Gastrocnemius medialis (tissue), 4 donors: ENCODE results near the gene SLC38A4. TPM values are rescaled to one million over a fixed set of nuclear protein-coding genes. Genes with fewer than 3 reads are reported as not detected.

Experiments
- ATAC-seq, 2 donors: fragments of 150-250 bp; one replicate each; pipeline ENCODE4 v1.9.1; 2016
- DNase-seq, 2 donors: peaks; one replicate each; pipeline ENCODE4 v3.0.0-alpha.2; 2019
- H3K27ac ChIP-seq, 4 donors: fragments of 200-600 bp; sonication (generic); 1 replicate in 1 of 4; 2 replicates in 3 of 4; pipeline ENCODE4 v1.5.1; 2016 to 2018; ENCODE audit warnings: mild to moderate bottlenecking in 2 of 4, moderate library complexity in 1 of 4
- H3K27me3 ChIP-seq, 3 donors: fragments of 200-600 bp; sonication (generic) in 2 of 3; 1 replicate in 1 of 3; 2 replicates in 2 of 3; pipeline versions ENCODE4 v1.5.1 to v1.6.0; 2016 to 2019; ENCODE audit warnings: mild to moderate bottlenecking in 1 of 3, moderate library complexity in 1 of 3
- H3K36me3 ChIP-seq, 2 donors: fragments of 200-600 bp; sonication (generic) in 1 of 2; one replicate each; pipeline ENCODE4 v1.5.1; 2017 to 2018
- H3K4me1 ChIP-seq, 2 donors: fragments of 200-600 bp; sonication (generic) in 1 of 2; one replicate each; pipeline ENCODE4 v1.5.1; 2016 to 2017; ENCODE audit warnings: mild to moderate bottlenecking in 2 of 2
- H3K4me3 ChIP-seq, 4 donors: fragments of 200-600 bp; sonication (generic) in 3 of 4; 1 replicate in 1 of 4; 2 replicates in 3 of 4; pipeline ENCODE4 v1.5.1; 2016 to 2019; ENCODE audit warnings: mild to moderate bottlenecking in 2 of 4
- H3K9me3 ChIP-seq, 3 donors: fragments of 200-600 bp; sonication (generic) in 2 of 3; 1 replicate in 1 of 3; 2 replicates in 2 of 3; pipeline ENCODE4 v1.5.1; 2016 to 2019
- POLR2A ChIP-seq, 2 donors: fragments of 450-650 bp; IDR thresholded peaks; one replicate each; pipeline ENCODE4 v1.6.1; 2017; ENCODE audit warnings: antibody characterized with exemption in 2 of 2, mild to moderate bottlenecking in 2 of 2, moderate library complexity in 2 of 2
- in situ Hi-C, 4 donors: fragments of 200-750 bp; cut with MboI; loops; one replicate each; pipeline versions ENCODE4 v1.15.0 to v1.8.0; 2017; ENCODE audit warnings: low sequenced_read_pairs in 4 of 4
- intact Hi-C: fragments of 100-400 bp; cut with DNase I; formaldehyde crosslinking; loops from one replicate; pipeline ENCODE4 v1.15.1; 2023; ENCODE audit warnings: low total_unique reads
- total RNA-seq, 4 donors: library from RNA; depleted of rRNA; stranded (reverse); fragments of >200 nt; gene quantifications; one replicate each; pipeline versions ENCODE4 v1.1.0 to v1.2.3, GENCODE V29; 2016
- TF ChIP-seq, protein P1 (sequence below), 5 experiments: fragments of 450-650 bp in 3 of 5; fragments of 200-600 bp in 2 of 5; sonication (generic) in 2 of 5; IDR thresholded peaks in 4 of 5; conservative IDR thresholded peaks in 1 of 5; 1 replicate in 4 of 5; 2 replicates in 1 of 5; pipeline ENCODE4 v1.5.1; 2016 to 2019; ENCODE audit warnings: antibody characterized with exemption in 5 of 5, mild to moderate bottlenecking in 3 of 5, moderate library complexity in 3 of 5

Gene SLC38A4
- total RNA-seq, 4 donors from 2014 or later, result 14.7 to 46.0 (median 23.0) TPM

DNA sequence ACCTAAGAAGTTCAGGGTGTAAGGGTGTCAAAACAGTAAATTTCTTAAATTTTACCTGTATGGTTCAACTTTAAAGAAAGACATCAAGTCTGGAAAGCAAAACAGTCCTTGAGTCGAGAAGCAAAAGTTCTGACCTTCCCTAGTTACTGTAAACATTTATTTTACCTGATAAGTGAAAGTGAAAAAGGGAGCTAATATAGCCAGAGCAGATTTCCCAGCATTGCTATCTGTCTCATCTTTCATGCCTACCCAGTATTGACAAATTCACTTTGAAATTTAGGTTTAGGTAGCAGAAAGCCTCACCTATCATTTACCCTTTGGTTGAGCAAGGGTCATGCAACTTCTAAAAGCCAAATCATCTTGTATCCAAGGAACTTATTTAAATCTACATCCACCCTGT is 24.5 kb downstream of the SLC38A4 start:
- ATAC-seq (no peak), DNase-seq (no peak)
- peak overlapping the region in 2 of 4 donors; percentile 40 to 42 for H3K4me3 ChIP-seq

DNA sequence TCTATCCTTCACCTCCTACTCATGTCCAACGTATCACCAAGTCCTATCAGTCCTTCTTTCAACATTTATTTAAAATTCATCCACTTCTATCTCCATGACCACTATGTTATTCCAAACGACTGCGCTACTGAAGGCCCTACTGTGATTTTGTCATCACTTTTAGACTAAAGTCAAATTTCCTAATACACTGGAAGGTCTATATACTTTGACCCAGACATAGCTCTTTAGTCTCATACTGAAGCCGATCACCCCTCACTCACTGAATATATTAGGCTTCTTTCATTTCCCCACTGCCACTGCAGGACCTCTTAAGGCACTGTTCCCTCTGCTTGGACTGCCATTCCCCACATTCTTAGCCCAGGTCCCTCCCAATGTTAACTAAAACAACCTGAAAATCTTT is 25.6 kb downstream of the SLC38A4 start:
- no peak for ATAC-seq
- intact Hi-C loops (no loop called here), in situ Hi-C loops (no loop called here)
- H3K4me3 ChIP-seq, result no peak overlapping the region
- H3K27me3 ChIP-seq, result no peaks in the 10 kb centered on the region
- H3K27ac ChIP-seq, result peak overlapping the region in 1 of 4 donors; percentile 9
- no peak for TF ChIP-seq POLR2A (IDR thresholded peaks at IDR 0.05)
- TF ChIP-seq, protein P1, sequence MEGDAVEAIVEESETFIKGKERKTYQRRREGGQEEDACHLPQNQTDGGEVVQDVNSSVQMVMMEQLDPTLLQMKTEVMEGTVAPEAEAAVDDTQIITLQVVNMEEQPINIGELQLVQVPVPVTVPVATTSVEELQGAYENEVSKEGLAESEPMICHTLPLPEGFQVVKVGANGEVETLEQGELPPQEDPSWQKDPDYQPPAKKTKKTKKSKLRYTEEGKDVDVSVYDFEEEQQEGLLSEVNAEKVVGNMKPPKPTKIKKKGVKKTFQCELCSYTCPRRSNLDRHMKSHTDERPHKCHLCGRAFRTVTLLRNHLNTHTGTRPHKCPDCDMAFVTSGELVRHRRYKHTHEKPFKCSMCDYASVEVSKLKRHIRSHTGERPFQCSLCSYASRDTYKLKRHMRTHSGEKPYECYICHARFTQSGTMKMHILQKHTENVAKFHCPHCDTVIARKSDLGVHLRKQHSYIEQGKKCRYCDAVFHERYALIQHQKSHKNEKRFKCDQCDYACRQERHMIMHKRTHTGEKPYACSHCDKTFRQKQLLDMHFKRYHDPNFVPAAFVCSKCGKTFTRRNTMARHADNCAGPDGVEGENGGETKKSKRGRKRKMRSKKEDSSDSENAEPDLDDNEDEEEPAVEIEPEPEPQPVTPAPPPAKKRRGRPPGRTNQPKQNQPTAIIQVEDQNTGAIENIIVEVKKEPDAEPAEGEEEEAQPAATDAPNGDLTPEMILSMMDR (IDR thresholded peaks at IDR 0.05 in 4 of 5, conservative IDR thresholded peaks at IDR 0.05 in 1 of 5), result no peak
- no peaks in the 10 kb centered on the region for H3K9me3 ChIP-seq
- peaks cover 0 to 10% of the 10 kb centered on the region in 2 donors for H3K4me1 ChIP-seq
- DNase-seq, result no peak
- no peaks in the 10 kb centered on the region for H3K36me3 ChIP-seq

More for the DNA sequence above, 24.5 kb downstream of the SLC38A4 start:
- intact Hi-C loops (no loop called here), in situ Hi-C loops (no loop called here)
- Histone ChIP-seq H3K4me1 (peaks cover 0 to 10% of the 10 kb centered on the region in 2 donors), H3K27me3 (no peaks in the 10 kb centered on the region), H3K9me3 (no peaks in the 10 kb centered on the region), H3K27ac (peak overlapping the region in 1 of 4 donors; percentile 46), H3K36me3 (no peaks in the 10 kb centered on the region)
- TF ChIP-seq, protein P1 (IDR thresholded peaks at IDR 0.05 in 4 of 5, conservative IDR thresholded peaks at IDR 0.05 in 1 of 5), result no peak
- no peak for TF ChIP-seq POLR2A (IDR thresholded peaks at IDR 0.05)

DNA sequence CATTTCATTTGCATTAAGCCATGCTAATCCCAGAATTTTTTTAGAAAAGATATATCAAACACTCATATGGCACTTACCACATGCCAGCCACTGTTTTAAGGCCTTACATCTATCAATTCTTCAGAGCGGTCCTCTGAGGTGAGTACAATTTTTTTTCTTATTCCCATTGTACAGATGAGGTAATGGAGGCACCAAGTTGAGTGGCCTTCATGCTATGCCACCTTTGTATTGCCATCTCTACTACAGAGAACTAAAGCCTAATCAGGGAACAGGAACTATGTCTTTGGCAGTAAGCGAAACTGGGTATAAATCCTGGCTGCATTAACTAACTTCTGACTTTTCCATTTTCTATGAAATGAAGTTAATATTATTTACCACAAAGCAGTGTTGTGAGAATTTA is 27.1 kb downstream of the SLC38A4 start:
- Histone ChIP-seq H3K36me3 (no peaks in the 10 kb centered on the region), H3K9me3 (no peaks in the 10 kb centered on the region), H3K27ac (no peak overlapping the region), H3K4me3 (no peak overlapping the region), H3K27me3 (no peaks in the 10 kb centered on the region), H3K4me1 (peaks cover 5 to 24% of the 10 kb centered on the region in 2 donors)
- ATAC-seq, result no peak
- in situ Hi-C loops (no loop called here), intact Hi-C loops (no loop called here)
- DNase-seq, result no peak
- TF ChIP-seq, protein P1 (IDR thresholded peaks at IDR 0.05 in 4 of 5, conservative IDR thresholded peaks at IDR 0.05 in 1 of 5), result no peak
- no peak for TF ChIP-seq POLR2A (IDR thresholded peaks at IDR 0.05)

- Histone ChIP-seq H3K4me3 (no peak overlapping the region), H3K4me1 (peaks cover 8 to 26% of the 10 kb centered on the region in 2 donors), H3K27ac (no peak overlapping the region), H3K27me3 (no peaks in the 10 kb centered on the region), H3K36me3 (no peaks in the 10 kb centered on the region), H3K9me3 (no peaks in the 10 kb centered on the region)
- ATAC-seq (no peak), DNase-seq (no peak)
- intact Hi-C loops, result no loop called here
- in situ Hi-C loops, result no loop called here
- TF ChIP-seq, protein P1 (IDR thresholded peaks at IDR 0.05 in 4 of 5, conservative IDR thresholded peaks at IDR 0.05 in 1 of 5), result no peak
- TF ChIP-seq POLR2A (IDR thresholded peaks at IDR 0.05), result no peak
Measured at GRCh38 chr12:46798056-46798455, 27.7 kb downstream of the SLC38A4 start.

DNA sequence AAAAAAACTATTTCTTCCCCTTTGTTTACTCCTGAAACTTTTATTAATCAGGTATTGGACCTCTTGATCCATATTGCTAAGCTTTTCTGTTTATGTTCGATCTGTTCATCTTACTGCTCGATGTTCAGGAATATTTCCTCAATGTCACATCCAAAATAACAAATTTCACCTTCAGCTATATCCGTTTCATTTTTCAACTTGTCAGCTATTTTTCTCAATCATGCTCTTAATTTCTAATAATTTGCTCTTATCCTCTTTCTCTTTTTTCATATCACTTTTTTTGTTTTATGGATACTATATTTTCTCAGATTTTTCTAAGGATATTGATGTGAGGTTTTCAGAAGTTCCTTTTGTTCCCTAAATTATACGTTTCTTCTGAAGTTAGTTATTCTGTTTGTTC is 29.8 kb downstream of the SLC38A4 start:
- no peaks in the 10 kb centered on the region for H3K36me3 ChIP-seq
- TF ChIP-seq, protein P1 (IDR thresholded peaks at IDR 0.05 in 4 of 5, conservative IDR thresholded peaks at IDR 0.05 in 1 of 5), result no peak
- TF ChIP-seq POLR2A (IDR thresholded peaks at IDR 0.05), result no peak
- H3K27ac ChIP-seq, result no peak overlapping the region
- ATAC-seq, result no peak
- in situ Hi-C loops (no loop called here), intact Hi-C loops (no loop called here)
- no peaks in the 10 kb centered on the region for H3K9me3 ChIP-seq
- H3K4me1 ChIP-seq, result peaks cover 8 to 26% of the 10 kb centered on the region in 2 donors
- no peak overlapping the region for H3K4me3 ChIP-seq
- H3K27me3 ChIP-seq, result no peaks in the 10 kb centered on the region
- DNase-seq, result no peak
